NK-92 (cell line): Measurements from ENCODE around the gene HTR3C.

ENCODE experiments used
- DNase-seq: peaks from one replicate; lab custom pipeline; 2025; ENCODE audit not compliant: unreplicated experiment; lab: John Stamatoyannopoulos, UW

The HTR3C gene

GRCh38 chr3:184082465-184082864 is 29.6 kb downstream of the HTR3C start:
- DNase-seq = no peak

GRCh38 chr3:184085389-184085852 is 32.6 kb downstream of the HTR3C start:
- DNase-seq = no peak

GRCh38 chr3:184092199-184092598 is 39.4 kb downstream of the HTR3C start:
- no peak for DNase-seq

GRCh38 chr3:184096811-184097383 is 44.0 kb downstream of the HTR3C start, which contains the start of gene HTR3E:
Gene HTR3E, plus strand, starts transcription at chr3:184097064. Its CDS starts 466 bp downstream, at chr3:184097530.
- no peak for DNase-seq

- DNase-seq = no peak
Observed at GRCh38 chr3:184097556-184097955, 44.7 kb downstream of the HTR3C start.

GRCh38 chr3:184099806-184100686 is 47.2 kb downstream of the HTR3C start:
- no peak for DNase-seq
